ENCODE data around the gene PLCE1.
"Not testable (repeated sequence)": the region's sequence is repeated elsewhere in the genome, so short reads cannot be mapped to it uniquely, and the experiment has no call there.

PLCE1 gene

GRCh38 chr10:93993782-93994437 is at the start of gene PLCE1:
PLCE1 (plus strand) TSS chr10:93993931; CDS start chr10:94031047, 37,116 bp downstream.
- peak; percentile 69 for DNase-seq

DNA sequence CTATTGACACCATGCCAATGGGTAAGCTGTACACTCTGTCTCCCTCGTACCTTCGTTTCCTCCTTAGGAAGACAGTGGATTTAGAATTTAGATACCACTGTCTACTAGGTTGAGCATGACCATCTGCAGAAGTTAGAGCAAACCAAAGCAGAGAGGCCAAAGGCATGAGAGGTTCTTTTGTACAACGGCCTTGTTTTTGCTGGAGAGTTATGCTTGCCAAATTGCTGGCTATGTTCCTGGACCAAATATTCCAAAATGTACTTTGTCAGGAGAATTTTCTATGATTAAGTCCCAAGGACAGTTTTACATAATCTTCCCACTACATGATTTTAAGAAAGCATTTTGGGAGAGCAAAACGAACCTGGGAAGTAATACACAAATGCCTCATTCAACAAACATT is 47.9 kb upstream of the PLCE1 start:
- no peak for DNase-seq

GRCh38 chr10:93947055-93947454 is 46.7 kb upstream of the PLCE1 start:
- no peak for DNase-seq

DNA sequence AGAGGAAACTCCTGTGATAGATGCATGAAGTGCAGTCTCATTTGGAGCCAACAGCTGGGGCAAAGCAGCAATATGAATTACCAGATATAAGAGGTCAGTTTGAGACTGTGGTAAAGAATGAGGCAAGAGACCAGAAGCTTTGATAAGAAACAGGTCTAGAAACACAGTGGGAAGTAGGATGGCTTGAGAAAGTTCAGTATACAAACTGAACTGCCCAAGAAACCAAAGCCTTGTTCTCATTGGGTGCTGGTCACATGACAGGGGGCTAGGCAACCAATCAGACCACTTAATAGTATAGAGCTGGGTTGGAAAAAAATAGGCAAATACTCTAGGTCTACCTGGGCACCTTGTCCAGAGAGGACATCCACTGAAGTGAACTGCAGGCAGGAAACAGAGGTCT is 46.2 kb upstream of the PLCE1 start:
- DNase-seq: no peak

- DNase-seq: no peak
Measured at GRCh38 chr10:93951905-93952304, 41.8 kb upstream of the PLCE1 start.

DNA sequence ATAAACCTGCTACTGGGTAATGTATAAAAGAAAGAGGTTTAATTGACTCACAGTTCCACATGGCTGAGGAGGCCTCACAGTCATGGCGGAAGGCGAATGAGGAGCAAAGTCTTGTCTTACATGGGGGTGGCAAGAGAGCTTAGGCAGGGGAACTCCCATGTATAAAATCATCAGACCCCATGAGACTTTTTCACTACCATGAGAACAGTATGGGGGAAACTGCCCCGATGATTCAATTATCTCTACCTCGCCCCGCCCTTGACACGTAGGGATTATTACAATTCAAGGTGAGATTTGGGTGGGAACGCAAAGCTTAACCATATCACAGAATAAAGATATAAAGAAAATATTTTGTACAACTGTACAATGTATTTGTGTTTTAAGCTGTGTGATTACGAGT is 39.4 kb upstream of the PLCE1 start:
- DNase-seq: no peak

- DNase-seq: no peak
Measured at GRCh38 chr10:93954726-93955363, 38.9 kb upstream of the PLCE1 start.

DNA sequence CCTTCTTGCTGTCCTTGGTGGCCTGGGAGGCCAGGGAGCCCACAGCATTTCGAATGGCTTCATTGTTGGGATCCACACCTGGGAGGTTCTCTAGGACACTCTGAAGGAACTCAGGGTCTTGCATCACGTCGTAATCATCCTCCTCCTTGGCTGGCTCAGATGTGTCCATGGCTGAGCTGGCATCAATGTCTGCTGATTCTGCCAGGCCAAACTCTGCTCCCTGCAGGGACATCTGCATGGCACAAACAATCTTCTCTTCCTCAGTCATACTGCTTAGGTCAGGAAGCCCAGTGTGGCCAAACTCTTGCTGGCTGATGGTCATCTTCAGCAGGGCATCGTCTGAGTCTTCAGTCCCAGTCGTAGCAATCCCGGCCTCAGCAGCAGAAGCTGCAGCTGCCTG is 34.9 kb upstream of the PLCE1 start:
- DNase-seq: no peak

DNA sequence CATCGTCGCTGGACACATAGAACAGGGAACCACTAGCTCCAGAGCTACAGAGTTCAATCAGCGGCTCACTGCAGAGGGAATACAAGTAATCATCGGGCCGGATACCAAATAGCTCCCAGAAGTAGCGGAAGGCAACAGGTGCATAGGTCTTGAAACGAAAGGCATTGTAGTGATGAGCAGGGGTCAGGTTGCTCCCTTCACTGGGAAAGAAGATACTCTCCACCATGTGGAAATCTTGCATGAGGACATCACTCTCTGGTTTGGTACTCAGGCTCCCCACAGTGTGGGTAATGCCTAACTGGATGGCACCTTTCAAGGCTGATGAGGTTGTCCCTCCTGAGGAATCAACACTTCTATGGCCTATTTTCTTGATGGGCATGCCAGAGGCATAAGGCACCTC is 32.7 kb upstream of the PLCE1 start:
- not testable (repeated sequence) for DNase-seq

GRCh38 chr10:93962973-93963372 is 30.8 kb upstream of the PLCE1 start:
- DNase-seq: no peak

- no peak for DNase-seq
Measured at GRCh38 chr10:93963434-93963833, 30.3 kb upstream of the PLCE1 start.

- DNase-seq: no peak
Measured at GRCh38 chr10:93965911-93966310, 27.8 kb upstream of the PLCE1 start.

GRCh38 chr10:93967756-93968155 is 26.0 kb upstream of the PLCE1 start:
- DNase-seq: no peak

DNA sequence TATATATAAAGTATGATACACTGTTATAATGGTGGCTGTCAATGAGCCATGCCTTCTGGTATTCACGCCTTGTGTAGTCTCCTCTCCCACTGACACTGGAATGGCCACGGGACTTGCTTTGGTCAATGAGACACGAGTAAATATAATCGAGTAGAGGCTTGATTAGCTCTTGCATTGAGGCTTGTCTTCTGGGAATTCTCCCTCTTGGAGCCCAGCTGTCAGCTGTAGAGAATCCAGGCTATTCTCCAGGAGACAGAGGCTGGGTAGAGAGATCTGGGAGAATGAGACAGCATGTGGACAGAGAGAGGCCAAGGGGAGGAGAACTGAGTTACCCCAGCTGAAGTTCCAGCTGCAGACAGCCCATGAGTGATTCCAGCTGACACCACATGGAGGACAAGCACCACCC is 25.2 kb upstream of the PLCE1 start:
- DNase-seq: no peak

DNA sequence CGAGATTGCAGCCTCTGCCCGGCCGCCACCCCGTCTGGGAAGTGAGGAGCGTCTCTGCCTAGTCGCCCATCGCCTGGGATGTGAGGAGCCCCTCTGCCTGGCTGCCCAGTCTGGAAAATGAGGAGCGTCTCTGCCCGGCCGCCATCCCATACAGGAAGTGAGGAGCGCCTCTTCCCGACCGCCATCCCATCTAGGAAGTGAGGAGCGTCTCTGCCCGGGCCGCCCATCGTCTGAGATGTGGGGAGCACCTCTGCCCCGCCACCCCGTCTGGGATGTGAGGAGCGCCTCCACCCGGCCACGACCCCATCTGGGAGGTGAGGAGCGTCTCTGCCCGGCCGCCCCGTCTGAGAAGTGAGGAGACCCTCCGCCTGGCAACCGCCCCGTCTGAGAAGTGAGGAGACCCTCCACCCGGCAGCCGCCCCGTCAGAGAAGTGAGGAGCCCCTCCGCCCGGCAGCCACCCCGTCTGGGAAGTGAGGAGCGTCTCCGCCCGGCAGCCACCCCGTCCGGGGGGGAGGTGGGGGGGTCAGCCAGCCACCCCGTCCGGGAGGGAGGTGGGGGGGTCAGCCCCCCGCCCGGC is 23.2 kb upstream of the PLCE1 start:
- not testable (repeated sequence) for DNase-seq

GRCh38 chr10:93973748-93974445 is 19.8 kb upstream of the PLCE1 start:
- no peak for DNase-seq

GRCh38 chr10:93977442-93977841 is 16.3 kb upstream of the PLCE1 start:
- DNase-seq: no peak

DNA sequence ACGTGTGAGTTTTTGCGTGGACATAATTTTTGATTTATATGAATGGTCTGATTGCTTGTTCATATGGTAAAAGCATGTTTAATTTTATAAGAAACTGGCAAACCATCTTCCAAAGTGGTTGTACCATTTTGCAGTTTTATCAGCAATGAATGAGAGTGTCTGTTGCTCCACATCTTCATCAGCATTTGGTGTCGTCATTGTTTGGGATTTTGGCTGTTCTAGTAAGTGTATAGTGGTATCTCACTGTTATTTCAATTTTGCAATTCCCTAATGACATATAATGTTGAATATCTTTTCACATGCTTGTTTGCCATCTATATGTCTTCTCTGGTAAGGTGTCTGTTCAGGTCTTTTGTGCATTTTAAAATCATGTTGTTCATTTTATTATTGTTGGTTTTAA is 13.2 kb upstream of the PLCE1 start:
- no peak for DNase-seq

DNA sequence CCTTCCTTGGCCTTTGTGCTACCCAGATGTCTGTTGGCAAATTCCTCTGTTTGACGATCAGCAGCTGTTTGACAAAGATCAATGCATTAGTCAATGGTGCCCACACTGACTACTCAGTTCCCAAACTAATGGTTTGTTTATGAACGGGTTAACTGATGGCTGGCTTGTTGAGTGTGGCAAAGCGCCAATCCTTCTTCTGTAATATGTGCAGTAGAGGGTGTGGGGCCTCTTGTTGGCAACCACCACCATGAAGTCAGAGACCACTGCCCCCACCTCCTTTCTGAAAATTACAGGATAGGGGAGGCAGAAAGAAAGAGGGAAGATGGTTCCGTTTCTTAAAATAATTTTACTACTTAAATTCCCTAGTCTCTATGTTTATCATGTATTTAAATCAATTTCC is 2.6 kb upstream of the PLCE1 start:
- no peak for DNase-seq

GRCh38 chr10:93991596-93992284 is 2.0 kb upstream of the PLCE1 start:
- peak; percentile 71 for DNase-seq

DNA sequence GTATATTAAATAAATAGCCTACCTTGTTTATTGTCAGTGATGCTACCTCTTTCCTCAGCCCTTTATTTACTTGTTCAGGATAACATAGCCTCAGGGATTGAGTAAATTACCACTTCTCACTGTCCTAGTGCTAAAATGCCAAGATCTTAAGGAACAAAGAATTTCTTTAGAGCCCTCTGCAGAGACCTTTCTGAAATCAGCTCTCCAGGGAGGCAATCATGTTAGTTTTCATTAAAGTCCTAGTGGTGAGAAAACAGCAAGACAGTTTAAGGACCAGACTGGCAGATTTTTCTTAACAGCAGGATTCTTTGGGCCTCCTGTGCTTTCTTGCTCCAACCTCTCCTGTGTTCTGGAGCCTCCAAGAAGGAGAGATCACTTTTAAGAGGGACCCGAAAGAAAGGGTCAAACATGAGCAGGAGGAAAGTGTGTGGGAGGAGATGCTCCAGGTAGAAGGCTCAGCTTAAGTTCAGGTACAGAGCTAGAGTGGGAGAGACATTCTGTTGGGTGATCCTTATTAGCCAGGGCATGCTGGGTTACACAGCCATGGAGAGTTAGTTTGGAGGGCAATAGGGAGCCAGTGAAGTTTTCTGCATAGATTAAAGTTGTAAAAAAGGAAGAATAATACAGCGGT is 1.2 kb upstream of the PLCE1 start:
- no peak for DNase-seq

DNA sequence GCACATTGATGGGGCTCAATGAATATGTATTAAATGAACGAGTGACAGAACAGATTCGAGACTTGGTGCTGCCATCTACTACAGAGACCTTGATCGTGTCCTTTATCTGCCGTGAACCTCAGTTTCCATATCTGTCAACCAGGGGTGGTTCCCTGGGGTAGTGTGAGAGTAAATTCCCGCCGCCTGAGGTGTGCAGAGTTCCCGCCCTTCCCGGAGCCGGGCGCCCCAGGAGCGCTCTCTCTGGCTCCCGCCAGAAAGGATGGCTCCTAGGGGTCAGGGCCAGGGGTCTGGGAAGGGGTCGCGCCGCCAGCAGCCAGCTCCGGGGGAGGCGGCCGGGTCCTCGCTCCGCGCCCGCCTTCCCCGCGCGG is 333 bp upstream of the PLCE1 start:
- DNase-seq: no peak

GRCh38 chr10:93994438-93994801 is 689 bp downstream of the PLCE1 start:
- DNase-seq: no peak

Measured in 8988T (cell line).